Right renal cortex interstitium (tissue), 3 donors: Measurements from ENCODE around the gene DACH1. TPM values are rescaled to one million over a fixed set of nuclear protein-coding genes. Genes with fewer than 3 reads are reported as not detected.
"Not testable (repeated sequence)": the region's sequence is repeated elsewhere in the genome, so short reads cannot be mapped to it uniquely, and the experiment has no call there.

Experiments used
- DNase-seq, 3 donors: peaks; one replicate each; pipeline ENCODE4 v3.0.0-alpha.2; 2013; ENCODE audit warnings: low read depth in 3 of 3, low spot score in 2 of 3
- polyA plus RNA-seq, 3 donors: library from polyadenylated mRNA; unstranded; fragments of 120-200 nt; gene quantifications; one replicate each; pipeline ENCODE4 v1.2.1, GENCODE V29; 2013; ENCODE audit not compliant: insufficient read length in 3 of 3

Gene DACH1
- polyA plus RNA-seq, 3 donors, result 104 to 121 (median 109) TPM

DNA sequence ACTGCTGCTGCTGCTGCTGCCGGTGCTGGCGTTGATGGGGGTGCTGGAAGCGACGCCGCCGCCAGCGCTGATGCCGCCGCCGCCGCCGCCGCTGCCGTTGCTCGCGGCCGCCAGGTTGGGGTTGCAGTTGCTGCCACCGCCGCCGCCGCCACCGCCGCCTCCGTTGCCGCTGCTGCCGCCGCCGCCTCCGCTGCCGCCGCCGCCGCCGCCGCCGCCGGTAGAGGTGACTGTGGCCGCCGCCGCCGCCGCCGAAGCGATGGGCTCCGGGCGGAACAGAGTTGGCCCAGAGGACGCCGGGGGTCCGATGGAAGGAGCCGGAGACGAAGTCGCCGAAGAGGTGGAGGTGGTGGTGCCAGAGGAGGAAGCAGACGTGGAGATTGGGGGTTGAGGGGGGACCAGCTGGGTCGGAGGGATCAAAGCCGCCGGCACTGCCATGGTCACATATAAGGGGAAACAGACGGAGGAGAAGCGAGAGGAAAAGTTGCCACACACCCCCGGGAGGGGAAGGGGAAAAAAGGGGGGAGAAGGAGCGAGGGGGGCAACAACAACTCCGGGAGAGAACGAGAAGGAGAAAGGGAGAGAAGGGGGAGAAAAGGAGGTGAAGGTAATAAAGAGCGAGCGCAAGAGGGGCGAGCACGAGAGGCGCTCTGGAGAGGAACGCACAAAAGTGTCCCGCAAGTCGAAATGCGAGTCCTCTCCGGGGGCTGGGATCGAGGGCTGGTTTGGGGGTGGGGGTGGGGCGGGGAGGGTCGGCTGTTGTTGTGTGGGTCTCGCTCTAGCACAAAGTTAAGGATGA is 471 bp downstream of the DACH1 start:
- DNase-seq, result no peak

DNA sequence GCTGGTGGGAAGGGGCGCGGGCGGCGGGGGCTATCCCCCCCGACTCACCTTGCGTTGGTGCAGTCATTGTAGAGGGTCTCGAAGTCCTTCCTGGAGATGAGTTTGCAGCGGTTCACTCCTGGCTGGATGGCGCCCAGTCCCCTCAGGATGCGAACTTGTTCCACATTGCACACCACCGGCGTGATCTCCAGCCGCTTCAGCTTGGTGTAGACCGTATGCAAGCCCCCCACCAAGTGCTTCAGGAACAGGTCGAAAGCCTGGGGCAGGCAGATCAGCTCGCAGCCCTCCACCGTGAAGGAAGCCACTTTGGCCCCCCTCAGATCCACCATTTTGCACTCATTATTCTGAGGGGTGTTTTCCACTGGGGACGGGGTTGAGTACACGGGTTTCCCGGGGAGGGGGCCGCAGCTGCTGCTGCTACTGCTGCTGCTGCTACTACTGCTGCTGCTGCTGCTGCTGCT is 1.1 kb downstream of the DACH1 start:
- DNase-seq, result no peak

DNA sequence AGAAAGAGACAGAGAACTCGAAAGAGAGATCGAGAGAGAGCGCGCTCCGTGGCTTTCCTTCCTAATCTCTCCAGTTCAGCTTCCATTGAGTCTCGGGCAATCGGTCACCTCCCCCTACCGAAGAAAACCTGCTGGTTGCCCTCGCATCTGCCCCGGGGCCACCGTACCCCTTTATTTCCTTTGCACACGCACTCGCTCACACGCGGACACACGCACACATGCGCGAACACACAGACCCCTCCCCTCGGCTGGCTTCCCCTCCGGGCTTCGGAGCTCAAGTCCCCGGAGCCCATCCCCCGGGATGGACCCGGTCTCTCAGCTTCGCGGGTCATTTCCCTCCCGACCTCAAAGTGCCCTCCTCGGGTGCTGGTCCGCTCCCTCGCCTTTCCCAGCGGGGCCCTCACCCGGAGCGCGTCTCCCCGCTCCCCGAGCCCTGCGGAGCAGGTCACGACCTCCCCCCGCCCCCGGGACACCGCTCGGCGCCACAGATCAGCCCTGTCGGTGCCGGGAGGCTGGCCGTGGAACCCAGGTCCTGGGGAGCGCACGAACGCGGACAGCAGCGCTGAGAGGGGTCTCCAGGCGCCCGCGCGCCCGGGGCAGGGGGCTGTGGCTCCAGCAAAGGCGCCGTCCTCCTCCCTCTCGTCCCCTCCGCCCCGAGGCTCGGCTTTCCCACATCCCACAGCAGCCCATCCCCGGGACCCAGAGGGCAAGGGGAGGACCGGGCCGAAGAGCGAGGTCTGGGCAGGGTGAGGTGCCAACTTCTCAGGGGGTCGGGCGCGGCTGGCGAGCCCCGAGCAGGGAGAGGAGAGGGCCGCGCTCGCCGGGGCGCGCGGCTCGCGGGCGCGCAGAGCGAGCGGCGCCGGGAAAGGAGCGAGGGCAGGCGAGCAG is 1.8 kb downstream of the DACH1 start:
- no peak for DNase-seq

DNA sequence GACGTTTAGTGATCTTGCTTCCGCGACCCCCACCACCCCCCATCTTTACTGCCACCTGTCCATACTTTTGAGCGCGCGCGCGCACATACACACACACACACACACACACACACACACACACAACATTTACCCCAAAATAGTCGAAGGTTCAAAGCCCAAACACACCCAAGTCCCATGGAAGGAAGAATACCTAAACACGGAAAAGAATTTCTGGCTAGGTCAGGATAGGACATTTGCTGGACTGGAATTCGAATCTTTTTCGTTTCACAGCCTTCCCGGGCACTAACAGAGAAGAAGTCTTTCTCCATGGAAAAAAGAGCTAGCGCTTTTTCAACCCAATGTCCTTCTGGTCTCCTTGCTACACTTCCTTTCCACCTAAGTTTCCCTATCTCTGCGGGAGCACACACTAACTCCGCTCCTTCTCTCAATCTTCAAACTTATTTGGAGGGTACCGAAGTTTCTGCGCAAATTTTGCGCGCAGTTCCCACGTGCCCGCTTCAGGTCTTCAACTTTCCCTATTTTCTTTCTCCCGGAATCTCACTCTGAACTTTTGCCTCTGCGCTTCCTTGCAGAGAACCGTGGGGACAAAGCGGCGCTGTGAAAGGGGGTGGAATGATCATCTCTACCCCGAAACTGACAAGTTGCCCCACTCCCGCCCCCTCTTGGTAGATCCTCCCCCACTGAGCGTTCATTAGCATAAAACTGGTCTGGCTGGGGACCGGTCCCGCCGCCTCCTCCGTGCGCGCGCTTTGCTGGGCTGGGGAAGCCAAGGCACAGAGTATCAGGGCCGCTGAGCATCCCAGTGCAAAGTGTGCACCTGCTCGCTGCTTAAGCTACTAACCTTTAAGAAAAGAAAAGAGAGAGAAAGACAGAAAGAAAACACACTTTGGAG is 2.7 kb downstream of the DACH1 start:
- DNase-seq, result no peak

DNA sequence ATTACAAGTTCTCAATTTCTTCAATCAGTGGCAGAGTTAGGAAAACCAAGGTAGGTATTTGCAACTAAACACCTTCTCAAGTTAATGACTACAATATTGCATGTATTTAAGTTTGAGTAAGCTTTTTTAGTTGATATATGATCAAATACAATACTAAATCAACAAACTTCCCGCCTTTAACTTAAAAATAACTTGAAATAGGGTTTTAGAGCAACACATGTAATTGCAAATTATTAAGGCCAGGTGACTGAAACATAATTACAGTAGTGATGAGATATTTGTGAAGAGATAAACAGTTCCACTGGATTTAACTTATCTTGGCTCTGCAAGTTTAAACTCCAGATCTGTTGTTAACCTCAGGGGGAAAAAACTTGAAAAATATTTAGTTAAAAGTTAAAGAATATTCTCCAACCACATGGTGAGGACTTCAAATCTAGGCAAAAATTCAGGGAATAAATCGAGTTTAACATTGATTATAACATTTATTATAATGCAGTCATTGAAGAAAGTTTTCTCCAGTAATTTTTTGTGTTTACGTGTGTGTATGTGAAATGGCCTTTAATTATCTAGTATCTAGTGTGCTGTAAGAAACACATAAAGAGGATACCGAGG is 3.6 kb downstream of the DACH1 start:
- DNase-seq, result no peak

DNA sequence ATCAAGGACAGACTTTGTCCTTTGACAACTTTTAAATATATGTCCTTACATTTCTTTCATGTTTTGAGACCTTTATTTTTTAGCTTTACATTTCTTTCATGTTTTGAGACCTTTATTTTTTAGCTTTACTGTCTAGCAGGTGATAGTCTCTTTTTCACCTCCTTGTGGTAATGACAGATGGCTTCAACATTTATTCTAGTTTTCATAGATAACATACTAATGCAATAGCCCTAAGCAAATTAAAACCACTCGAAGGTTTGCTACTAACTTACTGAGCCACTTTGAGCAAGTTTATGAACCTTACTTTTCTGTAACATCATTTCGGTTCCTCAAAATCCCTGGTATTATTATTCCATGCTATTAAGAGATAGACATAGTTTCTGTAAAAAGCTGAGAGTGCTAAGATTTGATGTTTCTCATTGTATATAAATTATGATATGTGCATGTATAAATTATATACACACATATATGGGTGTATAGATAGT is 4.5 kb downstream of the DACH1 start:
- no peak for DNase-seq

DNA sequence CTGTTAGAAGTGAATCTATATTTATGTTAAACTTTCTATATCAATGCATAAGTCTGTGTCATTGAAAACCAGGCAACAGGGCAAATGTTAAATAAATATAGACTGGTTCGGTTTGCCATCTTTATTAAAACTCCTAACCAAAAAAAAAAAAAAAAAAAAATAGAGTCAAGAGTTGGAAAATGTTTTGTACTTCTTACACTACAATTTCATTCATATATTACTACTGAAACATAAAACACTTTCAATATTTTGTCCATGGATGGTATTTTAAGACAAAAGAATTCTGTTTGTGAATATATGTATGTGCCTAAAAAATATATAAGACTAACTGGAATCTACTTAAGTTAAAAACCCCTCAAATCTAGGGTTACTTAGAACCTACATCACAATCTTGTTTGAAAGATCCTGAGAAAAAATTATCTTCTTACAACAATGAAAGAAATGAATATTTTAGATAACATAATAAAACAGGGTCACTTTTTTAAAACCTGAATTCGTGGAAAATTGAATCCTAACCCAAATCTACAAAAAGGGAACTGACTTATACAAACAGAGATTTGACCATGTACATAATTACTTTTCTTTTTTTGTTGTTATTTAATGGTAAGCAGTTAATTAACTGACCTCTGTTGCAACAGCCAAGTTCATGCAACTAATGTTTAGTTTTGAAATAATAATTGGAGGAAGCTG is 5.1 kb downstream of the DACH1 start:
- DNase-seq, result no peak

DNA sequence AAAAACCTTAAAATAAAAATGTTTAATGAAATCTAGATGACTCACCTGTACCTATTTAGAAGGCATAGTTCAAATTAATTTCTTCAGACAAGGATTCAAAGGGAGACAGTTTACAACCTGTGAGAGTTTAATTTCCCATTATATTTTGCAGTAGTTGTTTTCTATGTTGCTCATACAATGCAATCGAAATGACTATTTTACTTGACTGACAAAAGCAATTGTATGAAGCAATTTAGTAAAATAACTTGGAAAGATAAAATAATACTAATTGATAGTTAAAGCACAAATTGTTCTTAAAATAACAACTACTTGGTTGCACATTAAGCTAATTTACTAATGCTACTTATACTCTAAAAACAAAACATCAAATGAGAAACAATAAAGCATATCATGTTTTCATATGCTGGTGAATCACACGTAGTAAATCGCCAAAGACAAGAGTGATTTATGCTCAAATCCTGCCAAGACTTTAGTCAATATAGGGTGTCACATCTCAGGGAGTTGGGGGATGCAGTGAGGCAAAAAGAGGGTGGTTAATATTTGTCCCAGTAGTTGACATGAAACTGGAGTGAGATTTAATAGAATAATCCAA is 6.4 kb downstream of the DACH1 start:
- DNase-seq, result no peak

DNA sequence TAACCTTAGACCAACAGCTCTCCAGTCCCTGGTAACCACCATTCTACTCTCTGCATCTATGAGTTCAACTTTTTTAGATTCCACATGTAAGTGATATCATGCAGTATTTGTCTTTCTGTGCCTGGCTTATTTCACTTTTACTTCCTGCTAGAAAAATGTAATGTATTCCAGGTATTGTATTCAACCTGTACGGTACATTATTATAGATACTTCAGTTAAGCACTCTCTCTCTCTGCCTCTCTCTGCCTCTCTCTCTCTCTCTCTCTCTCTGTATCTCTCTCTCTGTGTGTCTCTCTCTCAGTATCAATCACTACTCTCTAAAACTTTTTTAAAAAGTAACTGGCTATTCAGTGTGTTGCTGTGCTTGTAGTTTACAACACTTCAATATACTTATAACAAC is 8.4 kb downstream of the DACH1 start:
- DNase-seq, result no peak

DNA sequence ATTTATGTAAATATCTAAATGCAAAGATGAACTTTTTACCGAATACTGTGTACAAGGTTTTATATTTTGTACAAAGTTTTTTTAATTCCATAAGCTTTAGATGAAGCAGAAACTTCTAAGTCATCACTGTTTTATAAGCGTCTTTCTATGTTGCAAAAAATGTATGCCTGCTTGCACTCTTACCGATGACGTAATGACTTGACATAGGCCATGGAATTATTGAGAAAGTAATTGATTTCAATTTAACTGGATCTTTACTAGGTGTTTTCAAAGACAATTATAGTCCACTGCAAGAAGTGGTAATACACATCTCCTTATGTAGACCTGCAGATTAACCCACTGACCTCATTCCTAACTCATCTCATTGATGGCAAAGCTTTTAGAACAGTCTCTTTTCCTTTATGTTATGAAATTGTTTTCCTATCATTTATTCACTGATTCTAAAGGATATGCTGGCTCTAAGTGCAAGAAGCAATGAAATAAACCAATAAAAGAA is 10.4 kb downstream of the DACH1 start:
- no peak for DNase-seq

DNA sequence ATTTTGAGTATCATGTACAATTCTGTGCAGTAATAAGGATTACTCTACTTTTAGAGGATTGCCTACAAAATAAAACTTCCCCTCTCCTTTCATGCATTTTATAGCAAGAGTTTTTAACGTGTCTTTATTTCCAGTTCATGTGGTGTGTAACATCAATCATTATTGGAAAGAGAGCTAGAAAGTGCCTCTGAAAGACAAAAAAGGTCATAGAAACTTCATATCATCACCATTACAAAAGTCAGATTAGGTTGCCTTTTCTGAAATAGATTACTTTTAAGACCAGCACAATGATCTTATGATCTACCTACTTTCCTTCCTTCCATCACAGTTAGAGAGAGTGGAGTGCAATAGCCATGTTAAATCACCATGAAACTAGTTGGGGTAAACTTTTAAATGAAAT is 12.6 kb downstream of the DACH1 start:
- DNase-seq, result no peak

DNA sequence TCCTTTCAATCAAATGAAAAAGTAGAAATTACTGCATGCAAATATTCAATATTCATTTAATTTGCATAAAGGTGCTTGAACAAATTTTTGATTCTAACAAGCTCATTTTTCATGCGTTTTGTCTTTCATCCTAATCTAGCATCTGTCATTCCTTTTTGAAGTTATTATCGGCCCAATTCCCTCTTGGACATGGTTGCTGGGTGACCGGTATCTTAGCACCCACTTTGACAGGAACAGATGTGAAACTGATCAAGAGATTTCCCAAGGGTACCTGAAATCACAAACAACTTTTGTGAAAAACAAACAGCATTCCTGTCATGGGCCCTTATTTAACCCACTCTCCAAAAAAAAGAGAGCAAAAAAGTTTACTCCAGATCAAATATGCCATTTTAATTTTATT is 13.3 kb downstream of the DACH1 start:
- DNase-seq, result no peak

DNA sequence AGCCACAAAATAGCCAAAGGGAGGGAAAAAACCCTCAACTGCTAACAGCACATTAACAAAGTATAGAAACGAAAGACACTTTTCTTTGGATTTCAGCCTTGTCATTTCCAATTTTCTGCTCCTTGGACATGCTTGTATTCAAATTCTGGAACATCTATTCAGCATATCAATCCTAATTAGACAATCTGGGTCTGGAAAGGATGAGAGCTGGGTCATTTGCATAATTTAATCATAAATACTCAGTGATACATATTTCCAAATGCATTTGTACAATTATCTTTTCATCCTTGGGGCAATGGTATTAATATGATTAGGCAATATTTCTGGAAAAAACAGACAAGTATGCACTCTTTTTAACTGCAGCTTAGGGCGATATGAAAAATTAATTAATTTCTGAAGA is 14.3 kb downstream of the DACH1 start:
- DNase-seq, result no peak

DNA sequence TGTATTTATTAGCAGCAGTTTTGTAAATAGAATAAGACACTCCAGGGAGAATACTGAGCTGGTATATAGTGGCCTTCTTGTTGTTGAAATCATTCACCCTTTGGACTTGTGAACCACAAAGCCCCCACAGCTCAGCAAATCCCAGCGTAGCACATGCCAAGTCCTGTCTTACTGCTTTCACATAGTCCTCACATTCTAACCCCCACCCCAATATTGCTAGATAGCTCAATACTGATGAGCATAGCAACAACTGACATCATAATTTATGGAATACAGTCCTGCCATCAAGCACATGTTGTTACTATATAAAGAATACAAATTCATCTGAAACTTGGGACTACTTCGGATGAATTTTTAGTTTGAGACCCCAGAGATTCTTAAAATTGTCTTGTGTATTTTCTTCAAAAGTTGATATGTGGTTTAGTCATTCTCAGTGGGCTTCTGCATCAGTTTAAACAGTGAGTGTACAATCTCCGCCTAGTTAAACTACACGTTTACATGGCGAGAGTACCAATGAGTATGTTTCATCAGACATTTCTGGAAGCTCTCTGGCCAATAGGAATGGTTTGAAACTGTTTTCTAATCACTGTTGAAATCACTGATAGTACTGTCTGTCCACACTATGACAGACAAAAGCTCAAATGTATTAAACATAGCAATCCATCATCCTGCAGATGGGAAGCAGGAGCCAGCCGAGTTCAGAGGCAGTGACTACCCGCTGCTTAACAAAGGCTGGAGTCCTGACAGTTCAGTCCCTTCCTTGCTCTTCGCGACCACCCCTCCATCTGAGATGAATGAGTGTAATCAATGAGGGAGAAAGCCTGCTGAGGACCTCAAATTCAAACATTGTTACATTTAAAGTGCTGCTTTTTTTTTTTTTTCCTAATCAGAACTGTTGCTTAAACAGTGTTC is 15.2 kb downstream of the DACH1 start:
- no peak for DNase-seq

DNA sequence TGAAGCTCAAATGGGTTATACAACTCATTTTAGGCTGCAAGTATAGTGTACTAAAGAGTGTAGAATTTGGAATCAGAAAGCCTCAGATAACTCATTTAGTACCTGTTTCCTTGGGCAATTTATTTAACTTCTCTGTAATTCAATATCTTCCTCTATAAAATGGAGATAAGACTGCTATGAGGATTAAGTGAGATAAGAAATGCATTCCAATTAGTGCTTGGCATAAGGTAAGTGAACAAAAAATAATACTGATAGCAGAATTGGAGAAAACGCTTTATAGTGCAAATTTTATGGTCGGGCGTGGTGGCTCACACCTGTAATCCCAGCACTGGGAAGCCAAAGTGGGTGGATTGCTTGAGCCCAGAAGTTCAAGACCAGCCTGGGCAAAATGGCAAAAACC is 25.0 kb downstream of the DACH1 start:
- DNase-seq, result no peak

DNA sequence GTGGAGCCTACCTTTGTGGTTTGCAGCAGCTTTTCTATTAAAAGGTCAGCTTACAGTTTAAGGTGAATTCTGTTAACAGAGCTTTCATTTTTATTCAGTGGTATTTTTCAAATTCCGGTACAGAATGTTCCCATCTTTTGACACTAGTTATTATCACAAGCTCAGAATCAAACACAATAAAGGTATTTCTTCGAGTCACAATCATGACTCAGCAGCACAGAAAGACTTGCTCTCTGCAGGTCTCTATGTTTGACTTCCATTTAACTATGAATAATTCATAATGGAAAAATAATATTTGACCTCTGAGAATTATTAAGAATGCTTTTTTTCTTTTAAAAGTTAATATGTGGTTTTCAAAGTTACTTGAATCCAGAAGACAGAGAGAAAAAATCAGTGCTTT is 28.2 kb downstream of the DACH1 start:
- no peak for DNase-seq

DNA sequence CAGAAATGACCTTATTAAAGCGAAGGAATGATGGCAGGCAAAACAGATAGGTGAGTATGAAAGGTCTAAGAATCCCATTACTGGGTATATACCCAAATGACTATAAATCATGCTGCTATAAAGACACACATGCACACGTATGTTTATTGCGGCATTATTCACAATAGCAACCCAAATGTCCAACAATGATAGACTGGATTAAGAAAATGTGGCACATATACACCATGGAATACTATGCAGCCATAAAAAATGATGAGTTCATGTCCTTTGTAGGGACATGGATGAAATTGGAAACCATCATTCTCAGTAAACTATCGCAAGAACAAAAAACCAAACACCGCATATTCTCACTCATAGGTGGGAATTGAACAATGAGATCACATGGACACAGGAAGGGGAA is 29.4 kb downstream of the DACH1 start:
- not testable (repeated sequence) for DNase-seq

DNA sequence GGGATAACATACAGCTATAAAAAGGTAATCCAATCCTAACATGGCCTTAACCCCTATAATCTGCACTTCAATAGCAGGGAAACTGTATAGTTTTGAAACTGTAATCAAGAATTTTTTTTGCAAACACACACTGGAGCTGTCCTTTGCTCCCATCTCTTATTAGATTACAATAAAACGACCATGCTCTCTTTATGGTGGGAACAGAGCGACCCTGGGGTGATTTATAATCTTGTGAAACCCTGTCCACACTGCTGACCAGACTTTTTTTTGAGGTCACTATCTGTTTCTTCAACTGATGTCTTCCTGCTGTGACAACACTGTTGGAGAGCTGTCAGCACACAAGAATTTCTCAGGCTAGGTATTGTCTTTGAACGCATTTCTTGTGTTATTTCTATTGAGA is 35.3 kb downstream of the DACH1 start:
- DNase-seq, result peak; percentile 40 to 60 (median 53)
